Left ventricle myocardium inferior (tissue), 1 donor: ENCODE data around the gene USP36. TPM values are rescaled to one million over a fixed set of nuclear protein-coding genes. Genes with fewer than 3 reads are reported as not detected.
A peak's percentile ranks its signal among the peaks of the same experiment; 100 is the strongest.

Experiments used
- DNase-seq: peaks from one replicate; pipeline ENCODE4 v3.0.0-alpha.2; 2020
- H3K27ac ChIP-seq: fragments of 200-600 bp; replicated peaks from 2 replicates; pipeline ENCODE4 v1.8.0; 2021
- H3K27me3 ChIP-seq: fragments of 200-600 bp; 2 replicates; pipeline ENCODE4 v1.8.0; 2021; ENCODE audit warnings: low read depth
- H3K36me3 ChIP-seq: fragments of 200-600 bp; 2 replicates; pipeline ENCODE4 v1.8.0; 2021
- H3K4me1 ChIP-seq: fragments of 200-600 bp; 2 replicates; pipeline ENCODE4 v1.8.0; 2021
- H3K4me3 ChIP-seq: fragments of 200-600 bp; 2 replicates; pipeline ENCODE4 v1.8.0; 2021; ENCODE audit warnings: mild to moderate bottlenecking, moderate library complexity
- H3K9me3 ChIP-seq: fragments of 200-600 bp; replicated peaks from 2 replicates; pipeline ENCODE4 v1.8.0; 2021
- CTCF ChIP-seq: fragments of 200-600 bp; IDR thresholded peaks from 2 replicates; pipeline ENCODE4 v1.8.0; 2021; ENCODE audit warnings: antibody characterized with exemption, mild to moderate bottlenecking, borderline replicate concordance
- intact Hi-C: fragments of 100-400 bp; cut with micrococcal nuclease; formaldehyde crosslinking; loops from one replicate; pipeline ENCODE4 v1.11.0; 2022
- total RNA-seq: library from RNA; stranded (reverse); fragmentation: NEBNext Ultra II Directional; extraction: Animal tissue kit (Norgen Biotek cat#: 25700); gene quantifications from one replicate; pipeline ENCODE4 v1.2.1, GENCODE V29; 2021
- donor health status: DM: no; HTN: yes; CAD: no; lungs with severe emphysema.

Gene USP36
- total RNA-seq, 1 donor from 2014 or later, result 19.4 TPM

- intact Hi-C loops, result no loop called here
- Histone ChIP-seq H3K9me3 (no peaks in the 10 kb centered on the region), H3K27ac (peak overlapping the region; percentile 84), H3K27me3 (no peaks in the 10 kb centered on the region), H3K4me3 (no peak overlapping the region), H3K36me3 (peaks cover 59% of the 10 kb centered on the region), H3K4me1 (peaks cover 55% of the 10 kb centered on the region)
- DNase-seq, result no peak
- TF ChIP-seq CTCF, result no peak
Observed at GRCh38 chr17:78796517-78796900, 44.1 kb downstream of the USP36 start.

GRCh38 chr17:78795861-78796516 is 44.6 kb downstream of the USP36 start:
- TF ChIP-seq CTCF, result no peak
- no peak for DNase-seq
- intact Hi-C loops, result no loop called here
- Histone ChIP-seq H3K4me1 (peaks cover 60% of the 10 kb centered on the region), H3K27me3 (no peaks in the 10 kb centered on the region), H3K4me3 (no peak overlapping the region), H3K9me3 (no peaks in the 10 kb centered on the region), H3K27ac (peak overlapping the region; percentile 84), H3K36me3 (peaks cover 54% of the 10 kb centered on the region)

- peak overlapping the region; percentile 84 for H3K27ac ChIP-seq
- TF ChIP-seq CTCF, result no peak
- H3K9me3 ChIP-seq, result no peaks in the 10 kb centered on the region
- intact Hi-C loops, result no loop called here
- no peak for DNase-seq
- H3K4me1 ChIP-seq, result peaks cover 70% of the 10 kb centered on the region
- H3K36me3 ChIP-seq, result peaks cover 54% of the 10 kb centered on the region
- H3K27me3 ChIP-seq, result no peaks in the 10 kb centered on the region
- H3K4me3 ChIP-seq, result no peak overlapping the region
Observed at GRCh38 chr17:78794864-78795640, 45.6 kb downstream of the USP36 start.

GRCh38 chr17:78794399-78794798 is 46.2 kb downstream of the USP36 start:
- intact Hi-C loops, result no loop called here
- no peak for DNase-seq
- Histone ChIP-seq H3K4me1 (peaks cover 76% of the 10 kb centered on the region), H3K9me3 (no peaks in the 10 kb centered on the region), H3K36me3 (peaks cover 53% of the 10 kb centered on the region), H3K27ac (peak overlapping the region; percentile 38), H3K27me3 (no peaks in the 10 kb centered on the region), H3K4me3 (no peak overlapping the region)
- no peak for TF ChIP-seq CTCF

GRCh38 chr17:78793968-78794367 is 46.6 kb downstream of the USP36 start:
- DNase-seq, result no peak
- Histone ChIP-seq H3K9me3 (no peaks in the 10 kb centered on the region), H3K36me3 (peaks cover 49% of the 10 kb centered on the region), H3K4me1 (peaks cover 81% of the 10 kb centered on the region), H3K27me3 (no peaks in the 10 kb centered on the region), H3K27ac (peak overlapping the region; percentile 38), H3K4me3 (no peak overlapping the region)
- no peak for TF ChIP-seq CTCF
- intact Hi-C loops, result no loop called here
